Measurements from ENCODE around the gene NOLC1.

- TF ChIP-seq CTCF (IDR thresholded peaks at IDR 0.05) (peak; percentile 89 to 96 (median 95)), POLR2A (IDR thresholded peaks at IDR 0.05) (peak; percentile 50 to 65)
Observed at GRCh38 chr10:102132563-102133372, 19.4 kb upstream of the NOLC1 start, which contains the start of gene PPRC1.

All from Peyer's patch (tissue), 4 donors.